Tibial nerve (tissue), 4 donors: ENCODE data around the gene BCL2L11. TPM values are rescaled to one million over a fixed set of nuclear protein-coding genes. Genes with fewer than 3 reads are reported as not detected.

Experiments
- DNase-seq, 2 donors: peaks; one replicate each; pipeline ENCODE4 v3.0.0-alpha.2; 2019; ENCODE audit warnings: low spot score in 2 of 2
- H3K27ac ChIP-seq, 4 donors: fragments of 200-600 bp; sonication (generic) in 3 of 4; one replicate each; pipeline ENCODE4 v1.5.1; 2017 to 2019; ENCODE audit warnings: mild to moderate bottlenecking in 1 of 4
- H3K27me3 ChIP-seq, 2 donors: fragments of 200-600 bp; sonication (generic) in 1 of 2; one replicate each; pipeline versions ENCODE4 v1.5.1 to v1.6.0; 2017 to 2019
- H3K36me3 ChIP-seq, 3 donors: fragments of 200-600 bp; sonication (generic); one replicate each; pipeline ENCODE4 v1.5.1; 2018 to 2019
- H3K4me1 ChIP-seq, 4 donors: fragments of 200-600 bp; sonication (generic) in 3 of 4; one replicate each; pipeline ENCODE4 v1.5.1; 2017 to 2019
- H3K4me3 ChIP-seq, 4 donors: fragments of 200-600 bp; sonication (generic) in 3 of 4; one replicate each; pipeline ENCODE4 v1.5.1; 2017 to 2019; ENCODE audit warnings: mild to moderate bottlenecking in 1 of 4, moderate library complexity in 1 of 4
- H3K9me3 ChIP-seq, 4 donors: fragments of 200-600 bp; sonication (generic) in 3 of 4; one replicate each; pipeline ENCODE4 v1.5.1; 2017 to 2019
- EP300 ChIP-seq, 2 donors: sonication (generic); formaldehyde crosslinking; IDR thresholded peaks; one replicate each; pipeline ENCODE4 v1.6.1; 2017; ENCODE audit warnings: antibody characterized with exemption in 2 of 2, mild to moderate bottlenecking in 1 of 2
- POLR2A ChIP-seq, 2 donors: fragments of 450-650 bp; IDR thresholded peaks; one replicate each; pipeline ENCODE4 v1.6.1; 2017; ENCODE audit warnings: antibody characterized with exemption in 2 of 2, mild to moderate bottlenecking in 2 of 2, moderate library complexity in 2 of 2
- WGBS, 2 donors: methylation state at CpG; one replicate each; pipeline ENCODE4 v1.1.5; 2018; 5-methylcytosine and 5-hydroxymethylcytosine counted together
- total RNA-seq, 4 donors: library from RNA; depleted of rRNA; stranded (reverse); fragments of >200 nt; gene quantifications; one replicate each; pipeline ENCODE4 v1.1.0, GENCODE V29; 2016
- TF ChIP-seq, protein P1 (sequence below), 5 experiments: fragments of 200-600 bp in 3 of 5; fragments of 450-650 bp in 2 of 5; sonication (generic) in 3 of 5; IDR thresholded peaks; one replicate each; pipeline ENCODE4 v1.5.1; 2016 to 2019; ENCODE audit warnings: antibody characterized with exemption in 5 of 5, mild to moderate bottlenecking in 3 of 5, moderate library complexity in 2 of 5

BCL2L11 gene
- total RNA-seq, 4 donors from 2014 or later, result 8.7 to 36.5 (median 25.8) TPM

GRCh38 chr2:111156529-111156928 lies 35.8 kb downstream of the BCL2L11 start:
- H3K36me3 ChIP-seq, result peaks cover 0 to 16% (median 0%) of the 10 kb centered on the region in 3 donors
- 83 to 86% methylated on average over 8 of the region's 8 CpGs for WGBS, 2 donors
- TF ChIP-seq, protein P1, sequence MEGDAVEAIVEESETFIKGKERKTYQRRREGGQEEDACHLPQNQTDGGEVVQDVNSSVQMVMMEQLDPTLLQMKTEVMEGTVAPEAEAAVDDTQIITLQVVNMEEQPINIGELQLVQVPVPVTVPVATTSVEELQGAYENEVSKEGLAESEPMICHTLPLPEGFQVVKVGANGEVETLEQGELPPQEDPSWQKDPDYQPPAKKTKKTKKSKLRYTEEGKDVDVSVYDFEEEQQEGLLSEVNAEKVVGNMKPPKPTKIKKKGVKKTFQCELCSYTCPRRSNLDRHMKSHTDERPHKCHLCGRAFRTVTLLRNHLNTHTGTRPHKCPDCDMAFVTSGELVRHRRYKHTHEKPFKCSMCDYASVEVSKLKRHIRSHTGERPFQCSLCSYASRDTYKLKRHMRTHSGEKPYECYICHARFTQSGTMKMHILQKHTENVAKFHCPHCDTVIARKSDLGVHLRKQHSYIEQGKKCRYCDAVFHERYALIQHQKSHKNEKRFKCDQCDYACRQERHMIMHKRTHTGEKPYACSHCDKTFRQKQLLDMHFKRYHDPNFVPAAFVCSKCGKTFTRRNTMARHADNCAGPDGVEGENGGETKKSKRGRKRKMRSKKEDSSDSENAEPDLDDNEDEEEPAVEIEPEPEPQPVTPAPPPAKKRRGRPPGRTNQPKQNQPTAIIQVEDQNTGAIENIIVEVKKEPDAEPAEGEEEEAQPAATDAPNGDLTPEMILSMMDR (IDR thresholded peaks at IDR 0.05), result no peak
- no peak for TF ChIP-seq EP300 (IDR thresholded peaks at IDR 0.05)
- TF ChIP-seq POLR2A (IDR thresholded peaks at IDR 0.05), result no peak
- H3K9me3 ChIP-seq, result no peaks in the 10 kb centered on the region
- H3K27ac ChIP-seq, result no peak overlapping the region
- no peak overlapping the region for H3K4me3 ChIP-seq
- H3K4me1 ChIP-seq, result peaks cover 0 to 27% (median 0%) of the 10 kb centered on the region in 4 donors
- DNase-seq, result no peak
- H3K27me3 ChIP-seq, result no peaks in the 10 kb centered on the region

GRCh38 chr2:111157071-111157661 lies 36.5 kb downstream of the BCL2L11 start:
- peaks cover 0 to 10% (median 0%) of the 10 kb centered on the region in 3 donors for H3K36me3 ChIP-seq
- no peak for DNase-seq
- no peaks in the 10 kb centered on the region for H3K9me3 ChIP-seq
- no peak for TF ChIP-seq EP300 (IDR thresholded peaks at IDR 0.05)
- TF ChIP-seq, protein P1 (IDR thresholded peaks at IDR 0.05), result no peak
- TF ChIP-seq POLR2A (IDR thresholded peaks at IDR 0.05), result no peak
- peaks cover 0 to 27% (median 0%) of the 10 kb centered on the region in 4 donors for H3K4me1 ChIP-seq
- 85 to 86% methylated on average over 5 of the region's 5 CpGs for WGBS, 2 donors
- no peaks in the 10 kb centered on the region for H3K27me3 ChIP-seq
- H3K4me3 ChIP-seq, result no peak overlapping the region
- no peak overlapping the region for H3K27ac ChIP-seq

- 75 to 86% methylated on average over 2 of the region's 2 CpGs for WGBS, 2 donors
- DNase-seq, result no peak
- peaks cover 0 to 5% (median 0%) of the 10 kb centered on the region in 3 donors for H3K36me3 ChIP-seq
- no peak overlapping the region for H3K27ac ChIP-seq
- peaks cover 0 to 31% (median 0%) of the 10 kb centered on the region in 4 donors for H3K4me1 ChIP-seq
- TF ChIP-seq, protein P1 (IDR thresholded peaks at IDR 0.05), result no peak
- TF ChIP-seq EP300 (IDR thresholded peaks at IDR 0.05) (no peak), POLR2A (IDR thresholded peaks at IDR 0.05) (no peak)
- H3K9me3 ChIP-seq, result no peaks in the 10 kb centered on the region
- no peaks in the 10 kb centered on the region for H3K27me3 ChIP-seq
- no peak overlapping the region for H3K4me3 ChIP-seq
Observed at GRCh38 chr2:111157798-111158197, 37.1 kb downstream of the BCL2L11 start.

GRCh38 chr2:111159641-111160040 lies 38.9 kb downstream of the BCL2L11 start:
- TF ChIP-seq POLR2A (IDR thresholded peaks at IDR 0.05) (no peak), EP300 (IDR thresholded peaks at IDR 0.05) (no peak)
- TF ChIP-seq, protein P1 (IDR thresholded peaks at IDR 0.05), result no peak
- no peaks in the 10 kb centered on the region for H3K9me3 ChIP-seq
- H3K36me3 ChIP-seq, result peaks cover 0 to 7% (median 0%) of the 10 kb centered on the region in 3 donors
- no peak overlapping the region for H3K27ac ChIP-seq
- peaks cover 0 to 30% (median 0%) of the 10 kb centered on the region in 4 donors for H3K4me1 ChIP-seq
- WGBS, 2 donors, result 83 to 86% methylated on average over 5 of the region's 5 CpGs
- no peaks in the 10 kb centered on the region for H3K27me3 ChIP-seq
- no peak for DNase-seq
- H3K4me3 ChIP-seq, result no peak overlapping the region

DNA sequence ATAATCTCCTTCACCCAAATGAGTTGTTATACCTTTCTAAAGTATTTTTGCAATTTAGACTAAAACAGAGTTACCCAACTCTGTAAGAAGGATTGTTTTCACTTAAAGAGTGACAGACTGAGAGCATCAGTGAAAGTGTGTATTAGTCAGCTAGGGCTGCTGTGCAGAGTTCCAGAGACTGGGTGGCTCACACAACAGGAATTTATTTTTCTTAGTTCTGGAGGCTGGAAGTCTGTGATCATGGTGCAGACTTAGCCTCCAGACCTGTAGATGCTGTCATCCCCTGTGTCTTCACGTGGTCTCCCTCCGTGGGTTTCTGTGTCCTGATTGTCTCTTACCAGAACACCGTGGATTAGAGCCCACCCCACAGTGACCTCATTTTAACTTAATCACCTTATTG lies 40.0 kb downstream of the BCL2L11 start:
- Histone ChIP-seq H3K9me3 (no peaks in the 10 kb centered on the region), H3K36me3 (peaks cover 0 to 15% (median 0%) of the 10 kb centered on the region in 3 donors), H3K4me1 (peaks cover 0 to 19% (median 0%) of the 10 kb centered on the region in 4 donors), H3K27ac (no peak overlapping the region), H3K4me3 (no peak overlapping the region), H3K27me3 (no peaks in the 10 kb centered on the region)
- 66 to 82% methylated on average over 3 of the region's 3 CpGs for WGBS, 2 donors
- TF ChIP-seq POLR2A (IDR thresholded peaks at IDR 0.05), result no peak
- TF ChIP-seq EP300 (IDR thresholded peaks at IDR 0.05), result no peak
- TF ChIP-seq, protein P1 (IDR thresholded peaks at IDR 0.05), result no peak
- no peak for DNase-seq
